ENCODE results near the gene SGPL1.

The SGPL1 gene

GRCh38 chr10:70927189-70927943 is 111.6 kb downstream of the SGPL1 start:
- H3K4me3 ChIP-seq (ENCODE audit: low read depth, low read length) = no peak overlapping the region
- TF ChIP-seq CTCF (IDR thresholded peaks at IDR 0.05; ENCODE audit: low read depth, low read length) = no peak

- no peak overlapping the region for H3K4me3 ChIP-seq (ENCODE audit: low read depth, low read length)
- TF ChIP-seq CTCF (IDR thresholded peaks at IDR 0.05; ENCODE audit: low read depth, low read length) = no peak
These were observed 112.4 kb downstream of the SGPL1 start for GRCh38 chr10:70928140-70928539.

GRCh38 chr10:70930263-70931000 is 114.7 kb downstream of the SGPL1 start:
- no peak overlapping the region for H3K4me3 ChIP-seq (ENCODE audit: low read depth, low read length)
- TF ChIP-seq CTCF (IDR thresholded peaks at IDR 0.05; ENCODE audit: low read depth, low read length) = no peak

Data from WI38 (cell line).